HG03571 (cell line): Measurements from ENCODE around the gene CSNK1G2.

Source experiments
- ATAC-seq: cut with Tn5 transposase; IDR thresholded peaks from one replicate; pipeline ENCODE4 v1.9.1; 2021; ENCODE audit not compliant: unreplicated experiment

Gene CSNK1G2

GRCh38 chr19:1943661-1944087, 2.7 kb downstream of the CSNK1G2 start:
- ATAC-seq, result no peak

DNA sequence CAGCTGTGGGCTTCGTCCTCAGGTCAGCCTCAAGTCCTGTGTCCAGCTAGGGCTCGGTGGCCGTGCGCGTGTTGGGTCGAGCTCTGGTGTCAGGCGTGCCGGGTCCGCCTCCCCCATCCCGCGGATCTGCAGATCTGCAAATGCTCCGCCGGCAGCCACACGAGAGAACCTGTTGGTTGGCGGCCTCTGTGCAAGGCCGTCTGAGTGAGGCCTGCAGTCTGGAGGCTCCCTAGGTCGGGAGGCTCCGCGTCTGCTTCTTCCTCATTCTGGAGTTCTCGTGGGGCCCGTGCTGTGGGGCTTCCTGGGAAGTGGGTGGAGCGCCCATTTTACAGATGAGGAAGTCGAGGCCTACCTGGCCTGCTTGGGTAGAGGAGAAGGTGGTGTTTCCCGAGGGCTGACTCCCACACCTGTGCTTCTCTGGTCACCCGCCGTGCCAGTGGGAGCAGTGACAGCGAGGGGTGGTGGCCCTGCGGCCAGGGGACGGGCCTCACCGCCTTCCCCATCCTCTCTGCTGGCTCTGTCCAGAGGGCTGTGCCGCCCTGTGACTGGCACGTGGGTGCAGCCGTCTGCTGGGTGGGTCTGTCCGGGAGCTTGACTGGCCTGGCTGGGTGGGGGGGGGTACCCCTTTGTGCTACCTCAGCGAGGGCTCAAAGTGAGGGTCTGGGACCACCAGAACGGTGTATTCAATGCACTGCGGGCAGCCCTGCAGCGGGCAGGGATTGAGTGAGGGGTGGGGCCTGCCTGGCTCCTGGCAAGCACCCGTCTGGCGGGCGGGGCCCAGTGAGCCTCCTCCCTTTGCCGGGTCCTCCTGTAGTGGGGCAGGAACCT, 3.3 kb downstream of the CSNK1G2 start:
- no peak for ATAC-seq

DNA sequence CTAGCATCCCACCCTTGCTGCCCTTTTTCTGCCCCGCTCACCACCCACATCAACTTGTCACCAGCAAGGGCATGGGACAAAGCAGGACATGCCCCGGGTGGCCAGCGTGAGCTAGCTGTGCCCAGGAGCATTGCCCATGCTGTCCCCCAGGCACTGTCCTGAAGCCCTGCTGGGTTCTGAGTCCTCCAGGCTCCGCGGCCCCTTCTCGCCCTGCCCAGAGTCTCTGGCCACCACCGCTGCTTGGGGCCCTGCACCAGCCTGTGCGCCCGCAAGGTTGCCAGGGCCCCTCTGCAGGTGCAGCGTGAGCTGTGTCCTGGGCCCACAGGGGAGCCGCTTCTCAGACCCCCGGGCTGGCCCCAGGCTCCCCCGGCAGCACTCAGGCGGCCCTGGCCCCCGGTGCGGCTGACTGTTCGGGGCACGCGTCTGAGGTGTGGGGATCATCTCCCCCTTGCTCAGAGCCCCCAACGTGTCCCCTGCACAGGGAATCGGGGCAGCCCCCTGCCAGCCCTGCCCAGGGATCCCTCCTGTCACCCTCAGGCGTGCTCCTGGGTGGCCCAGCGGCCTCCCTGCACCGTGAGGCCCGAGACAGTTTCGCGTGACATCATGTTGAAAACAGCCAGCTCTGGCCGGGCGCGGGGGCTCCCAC, 4.1 kb downstream of the CSNK1G2 start:
- ATAC-seq, result no peak

- ATAC-seq, result no peak
Measured at GRCh38 chr19:1945899-1946298, 4.9 kb downstream of the CSNK1G2 start.

- ATAC-seq, result no peak
Measured at GRCh38 chr19:1947651-1948209, 6.8 kb downstream of the CSNK1G2 start.

- ATAC-seq, result no peak
Measured at GRCh38 chr19:1949304-1950101, 8.5 kb downstream of the CSNK1G2 start.

DNA sequence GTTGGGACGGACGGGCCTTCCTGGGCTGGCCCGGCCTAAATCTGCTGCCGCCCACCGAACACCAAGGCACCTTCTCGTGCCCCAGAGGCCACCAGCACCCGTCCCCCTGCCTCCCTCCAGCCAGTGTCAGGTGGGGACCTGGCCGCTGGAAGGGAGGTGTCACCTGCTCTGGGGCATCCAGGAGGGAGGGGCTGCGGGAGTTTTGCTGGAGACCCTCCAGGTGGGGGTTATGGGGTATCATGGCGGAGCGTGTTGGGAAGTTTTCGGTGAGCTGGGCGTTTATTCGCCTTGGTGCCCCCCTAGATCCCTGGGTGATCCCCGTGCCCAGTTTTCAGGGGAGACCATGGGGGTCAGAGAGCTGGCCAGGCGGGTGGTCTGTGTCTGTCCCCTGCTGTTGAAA, 9.7 kb downstream of the CSNK1G2 start:
- no peak for ATAC-seq

DNA sequence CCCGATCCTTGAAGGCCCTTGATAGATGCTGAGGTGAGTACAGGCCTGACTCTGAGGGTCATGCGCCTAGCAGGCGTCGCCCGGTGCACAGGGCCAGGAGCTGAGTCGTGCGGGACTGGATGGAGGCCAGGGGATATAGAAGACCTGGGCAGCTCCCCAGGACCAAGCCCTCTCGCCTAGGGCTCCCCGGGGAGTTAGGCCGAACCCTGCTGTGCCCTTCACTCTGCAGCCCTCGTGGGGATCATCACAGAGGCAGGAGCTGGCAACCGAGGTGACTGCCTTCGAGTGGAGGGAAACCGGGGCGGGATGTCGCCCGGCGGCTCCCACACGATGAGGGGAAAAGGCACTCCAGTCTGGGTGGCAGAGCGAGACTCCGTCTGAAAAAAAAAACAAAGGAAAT, 11.7 kb downstream of the CSNK1G2 start:
- no peak for ATAC-seq

- no peak for ATAC-seq
Measured at GRCh38 chr19:1953037-1953436, 12.1 kb downstream of the CSNK1G2 start.

DNA sequence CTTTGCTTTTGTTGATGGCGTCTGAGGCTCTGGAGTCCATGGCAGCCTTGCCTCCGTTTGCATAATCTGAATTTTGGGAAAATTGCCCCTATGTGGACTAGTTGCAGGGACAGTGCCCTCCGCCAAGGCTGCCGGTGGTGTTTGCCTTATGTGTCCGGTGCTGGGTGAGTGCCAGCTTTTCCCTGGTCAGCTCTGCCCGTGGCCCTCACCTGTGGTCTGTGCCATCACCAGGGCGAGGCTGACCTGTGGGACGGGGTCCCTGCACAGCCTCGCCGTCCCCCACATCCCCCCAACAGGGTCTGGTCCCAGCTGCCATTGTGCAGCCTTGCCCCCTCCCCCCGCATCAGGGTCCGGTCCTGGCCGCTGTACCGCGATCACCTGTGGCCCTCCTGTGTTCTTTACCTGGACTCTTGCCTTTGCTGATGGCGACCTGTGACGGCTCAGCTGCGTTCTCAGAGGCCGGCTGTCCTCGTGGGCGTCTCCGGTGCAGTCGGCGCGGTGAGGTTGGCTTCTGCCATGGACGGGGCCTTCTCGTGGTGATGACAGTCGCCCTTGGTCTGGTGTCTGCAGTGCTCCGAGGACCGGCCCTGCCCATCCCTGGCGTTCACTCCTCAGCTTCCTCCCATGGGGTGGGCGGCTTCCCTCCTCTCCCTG, 12.6 kb downstream of the CSNK1G2 start:
- no peak for ATAC-seq

- ATAC-seq, result no peak
Measured at GRCh38 chr19:1954532-1954933, 13.6 kb downstream of the CSNK1G2 start.

GRCh38 chr19:1955171-1956121, 14.5 kb downstream of the CSNK1G2 start:
- ATAC-seq, result no peak

GRCh38 chr19:1956122-1956494, 15.1 kb downstream of the CSNK1G2 start:
- ATAC-seq, result no peak

- ATAC-seq, result no peak
Measured at GRCh38 chr19:1956868-1957492, 16.0 kb downstream of the CSNK1G2 start.

DNA sequence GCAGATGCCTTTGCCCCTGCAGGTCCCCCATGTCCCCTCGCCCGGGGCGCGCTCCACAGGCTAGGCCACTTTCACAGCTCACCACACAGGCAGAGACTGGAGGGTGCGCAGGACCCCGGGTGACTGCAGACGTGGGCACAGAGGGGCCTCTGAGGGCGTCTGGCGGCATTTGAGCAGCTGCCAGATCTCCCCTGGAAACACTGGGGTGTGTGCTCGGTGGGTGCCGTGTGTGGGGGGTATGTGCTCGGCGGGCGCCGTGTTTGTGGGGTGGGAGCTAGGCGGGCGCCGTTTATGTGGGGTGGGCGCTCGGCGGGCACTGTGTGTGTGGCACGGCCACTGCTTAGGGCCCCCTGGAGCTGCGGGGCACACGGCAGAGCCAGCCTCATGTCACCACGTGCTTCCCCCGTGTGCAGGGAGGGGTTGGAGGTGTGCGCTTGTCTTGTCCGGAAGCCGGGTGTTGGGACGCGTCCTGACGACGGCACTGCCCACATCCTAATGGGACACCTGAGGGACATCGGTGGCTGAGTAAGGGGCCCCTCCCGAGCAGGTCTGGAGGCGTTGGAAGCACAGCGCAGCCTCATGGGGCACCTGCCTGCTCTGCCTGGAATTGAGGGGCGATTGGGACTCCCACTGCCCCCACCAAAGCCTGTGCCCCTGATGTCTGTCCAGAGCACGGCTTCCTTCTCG, 16.7 kb downstream of the CSNK1G2 start:
- ATAC-seq, result no peak

DNA sequence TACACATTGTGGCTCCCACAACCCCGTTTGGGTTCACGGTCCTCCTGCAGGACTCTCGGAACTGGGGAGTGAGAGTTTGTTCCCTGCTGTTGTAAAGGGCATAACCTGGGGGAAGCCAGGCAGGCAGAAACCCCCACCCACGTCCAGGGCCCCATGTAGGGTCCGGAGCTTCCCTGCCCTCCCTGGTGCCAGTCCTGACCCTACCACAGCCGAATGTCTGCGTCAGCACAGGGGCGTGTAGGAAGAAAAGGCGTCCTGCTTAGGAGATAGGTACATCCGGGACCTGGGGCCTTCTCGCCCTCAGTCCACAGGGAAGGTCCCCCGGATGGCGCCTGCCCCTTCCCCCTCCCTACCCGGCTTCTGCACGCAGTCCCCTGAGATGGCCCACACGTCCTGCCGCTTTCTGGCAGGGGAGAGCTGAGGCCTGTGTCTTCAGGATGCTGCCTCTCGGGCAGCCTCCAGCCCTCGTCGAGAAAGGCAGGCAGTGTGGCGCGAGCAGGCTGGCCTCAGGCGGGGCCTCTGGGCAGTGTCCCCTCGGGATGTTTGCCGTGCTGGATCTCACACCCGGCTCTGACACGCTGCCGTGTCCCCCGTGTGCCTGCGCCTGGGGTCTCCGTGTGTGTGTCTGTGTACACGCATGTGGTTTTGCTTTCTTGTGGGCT, 19.1 kb downstream of the CSNK1G2 start:
- ATAC-seq, result no peak

DNA sequence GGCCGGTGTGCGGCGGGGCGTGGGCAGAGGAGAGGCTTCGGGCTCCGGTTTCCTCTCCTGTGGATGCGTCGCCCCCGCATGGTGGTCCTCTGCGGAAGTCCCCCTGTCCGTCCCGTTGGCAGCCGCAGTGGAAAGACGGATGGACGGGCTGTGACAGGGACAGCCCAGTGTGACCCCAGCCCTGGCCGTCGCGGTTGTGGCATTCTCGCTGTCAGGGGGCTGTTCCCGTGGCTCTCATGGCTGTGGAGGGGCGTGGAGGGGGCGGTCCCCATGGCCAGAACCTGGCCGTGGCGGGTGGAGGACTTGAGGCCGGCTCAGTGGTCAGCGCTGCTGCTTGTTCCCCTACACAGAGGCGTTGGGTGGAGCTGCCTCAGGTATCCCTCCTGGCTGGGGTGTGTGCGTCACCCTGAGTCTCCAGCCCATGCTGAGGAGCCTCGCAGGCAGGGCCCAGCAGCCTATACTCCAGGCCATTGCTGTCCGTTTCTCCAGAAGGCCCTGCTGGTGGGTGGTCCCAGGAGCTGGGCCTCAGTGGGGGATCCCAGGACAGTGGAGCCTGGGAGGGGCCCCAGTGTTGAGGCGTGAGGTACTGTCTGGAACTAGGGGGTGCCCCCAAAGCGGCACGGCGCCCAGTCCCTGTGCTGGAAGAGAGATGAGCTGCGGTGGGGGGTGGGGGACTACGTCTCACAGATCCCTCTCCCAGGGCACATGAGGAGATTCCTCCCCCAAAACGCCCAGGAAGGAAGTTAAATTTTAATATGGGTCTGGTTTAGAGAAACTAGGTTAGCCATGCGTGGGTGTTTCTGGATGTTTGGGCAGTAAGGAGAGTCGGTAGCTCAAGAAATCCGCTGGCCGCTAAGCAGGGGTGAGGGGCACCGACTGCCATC, 20.3 kb downstream of the CSNK1G2 start:
- no peak for ATAC-seq
